Motor neuron (in vitro differentiated cells): ENCODE results near the gene PNPLA7. TPM values are rescaled to one million over a fixed set of nuclear protein-coding genes. Genes with fewer than 3 reads are reported as not detected.
"Not testable (repeated sequence)": the region's sequence is repeated elsewhere in the genome, so short reads cannot be mapped to it uniquely, and the experiment has no call there.

Source experiments
- ATAC-seq, 8 experiments: fragments of 200-7000 bp; cut with Tn5 transposase; replicated peaks in 6 of 8; 2 replicates each; pipeline ENCODE4 v1.8.0; 2021; ENCODE audit warnings: mild to moderate bottlenecking in 8 of 8, moderate library complexity in 8 of 8
- H3K27ac ChIP-seq, 2 donors: fragments of 250-450 bp; sonication (Bioruptor Pico); 2 replicates each; pipeline ENCODE4 v1.9.0; 2021; ENCODE audit warnings: antibody characterized with exemption in 2 of 2, mild to moderate bottlenecking in 2 of 2, moderate library complexity in 1 of 2
- H3K4me1 ChIP-seq, 2 donors: fragments of 250-450 bp; sonication (Bioruptor Pico); replicated peaks in 1 of 2; 2 replicates each; pipeline ENCODE4 v1.6.1; 2021; ENCODE audit warnings: antibody characterized with exemption in 2 of 2, mild to moderate bottlenecking in 2 of 2, moderate library complexity in 1 of 2
- H3K4me3 ChIP-seq, 5 donors: fragments of 250-450 bp; sonication (Bioruptor Pico); 2 replicates each; pipeline ENCODE4 v1.9.0; 2021; ENCODE audit warnings: antibody characterized with exemption in 5 of 5, mild to moderate bottlenecking in 5 of 5, moderate library complexity in 4 of 5
- WGBS, 10 experiments: fragments of 450-650 bp; shearing (Covaris generic); methylation state at CpG; one replicate each; pipeline ENCODE4 v1.0.0; 2022; 5-methylcytosine and 5-hydroxymethylcytosine counted together
- in situ Hi-C, 9 experiments: fragments of 400-800 bp; cut with MboI; loops; one replicate each; pipeline ENCODE4 v1.15.0; 2021; ENCODE audit warnings: low sequenced_read_pairs in 9 of 9, low pct_unique_long_range_greater_than_20kb in 2 of 9; ENCODE audit not compliant: unreplicated experiment in 9 of 9
- total RNA-seq, 8 experiments: library from RNA; unstranded; fragments of 300-600 nt; gene quantifications; 2 replicates each; pipeline versions ENCODE4 v1.2.3 to v1.2.4, GENCODE V29; 2022

The PNPLA7 gene
- total RNA-seq, 8 experiments from 2014 or later: 0.16 to 3.3 (median 1.5) TPM

DNA sequence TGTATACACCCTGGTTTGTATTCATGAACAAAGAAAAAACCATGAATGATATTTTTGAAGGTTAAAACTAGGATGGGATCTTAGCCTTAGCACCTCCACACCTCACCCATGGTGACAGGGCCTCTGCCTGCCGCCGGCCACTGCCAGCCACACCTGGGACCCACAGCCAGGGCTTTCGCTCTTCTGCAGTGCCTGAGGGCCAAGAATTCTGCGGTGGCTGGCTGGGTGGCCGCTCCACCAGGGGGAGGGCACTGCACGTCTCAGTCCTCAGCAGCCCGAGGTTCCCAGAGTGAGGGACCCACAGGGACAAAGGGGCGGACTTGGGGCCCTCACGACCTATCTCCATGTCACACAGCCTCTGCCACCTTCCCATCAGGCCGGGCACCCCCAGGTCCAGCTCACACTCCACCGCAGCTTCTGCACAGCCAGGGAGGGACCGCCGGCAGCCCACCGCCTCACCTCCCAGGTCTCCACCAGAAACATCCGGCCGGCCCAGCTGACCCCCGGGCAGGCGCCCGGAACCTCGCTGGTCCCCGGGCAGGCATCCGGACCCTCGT is 134.1 kb downstream of the PNPLA7 start:
- ATAC-seq: no peak
- in situ Hi-C loops: loop anchor here in 6 of 9 experiments (25.0 kb wide), 2 partner anchors 104 to 129 kb away; partner anchors contain the start of genes NRARP (in 5 of the 6) and TOR4A (in 1 of the 6)
- Histone ChIP-seq H3K4me1 (peaks cover 4 to 9% of the 10 kb centered on the region in 2 donors), H3K27ac (no peak overlapping the region), H3K4me3 (no peak overlapping the region)
- WGBS, 10 experiments: 80 to 100% (median 98%) methylated on average over 2 to 8 of the region's 23 CpGs; no CpG with 5 or more reads in 5 of the 10 experiments

DNA sequence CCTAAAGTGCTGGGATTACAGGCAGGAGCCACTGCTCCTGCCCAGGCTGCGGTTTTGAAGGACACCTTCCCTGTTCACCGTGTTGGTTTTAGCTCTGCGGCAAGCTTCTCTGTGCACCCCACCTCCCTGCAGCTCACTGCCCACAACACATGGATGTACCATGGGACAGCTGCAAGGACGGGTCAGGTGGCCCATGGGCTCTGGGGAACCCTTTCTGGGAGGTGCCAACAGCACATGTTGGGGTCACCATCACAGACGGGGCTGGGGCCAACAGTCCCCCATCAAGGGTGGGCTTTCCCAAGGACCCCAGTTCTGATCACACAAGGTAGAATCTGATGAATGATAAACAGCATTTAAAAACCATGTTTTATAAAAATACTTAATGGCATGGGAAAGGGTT is 134.8 kb downstream of the PNPLA7 start:
- in situ Hi-C loops: loop anchor here in 6 of 9 experiments (25.0 kb wide), 2 partner anchors 103 to 128 kb away; partner anchors contain the start of genes NRARP (in 5 of the 6) and TOR4A (in 1 of the 6)
- no peak for ATAC-seq
- Histone ChIP-seq H3K4me3 (no peak overlapping the region), H3K4me1 (peaks cover 4 to 9% of the 10 kb centered on the region in 2 donors), H3K27ac (no peak overlapping the region)
- WGBS, 10 experiments: 85 to 100% (median 96%) methylated on average over 1 to 4 of the region's 5 CpGs; no CpG with 5 or more reads in 6 of the 10 experiments

DNA sequence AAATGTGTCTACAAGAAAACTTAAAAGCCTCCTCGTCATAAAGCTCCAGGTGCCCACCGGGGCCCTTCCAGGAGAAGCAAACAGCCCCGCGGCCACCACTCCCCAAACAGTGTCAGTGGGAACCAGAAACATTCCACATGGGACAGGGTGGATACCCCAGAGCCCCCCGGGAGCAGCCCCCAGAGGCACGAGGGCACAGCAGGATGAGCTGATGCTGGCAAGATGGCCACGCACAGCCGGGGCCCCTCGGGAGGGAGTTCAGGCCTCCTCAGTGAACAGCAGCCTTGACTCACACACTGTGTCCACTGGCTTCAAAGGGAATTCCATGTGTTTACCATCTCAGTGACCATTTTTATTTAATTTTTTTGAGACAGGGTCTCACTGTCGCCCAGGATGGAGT is 137.8 kb downstream of the PNPLA7 start:
- no peak overlapping the region for H3K27ac ChIP-seq
- in situ Hi-C loops: loop anchor here in 6 of 9 experiments (25.0 kb wide), 2 partner anchors 100 to 125 kb away; partner anchors contain the start of genes NRARP (in 5 of the 6) and TOR4A (in 1 of the 6)
- WGBS, 10 experiments: 63 to 100% (median 86%) methylated on average over 1 to 4 of the region's 10 CpGs; no CpG with 5 or more reads in 5 of the 10 experiments
- no peak for ATAC-seq
- peaks cover 5 to 9% of the 10 kb centered on the region in 2 donors for H3K4me1 ChIP-seq
- H3K4me3 ChIP-seq: no peak overlapping the region

DNA sequence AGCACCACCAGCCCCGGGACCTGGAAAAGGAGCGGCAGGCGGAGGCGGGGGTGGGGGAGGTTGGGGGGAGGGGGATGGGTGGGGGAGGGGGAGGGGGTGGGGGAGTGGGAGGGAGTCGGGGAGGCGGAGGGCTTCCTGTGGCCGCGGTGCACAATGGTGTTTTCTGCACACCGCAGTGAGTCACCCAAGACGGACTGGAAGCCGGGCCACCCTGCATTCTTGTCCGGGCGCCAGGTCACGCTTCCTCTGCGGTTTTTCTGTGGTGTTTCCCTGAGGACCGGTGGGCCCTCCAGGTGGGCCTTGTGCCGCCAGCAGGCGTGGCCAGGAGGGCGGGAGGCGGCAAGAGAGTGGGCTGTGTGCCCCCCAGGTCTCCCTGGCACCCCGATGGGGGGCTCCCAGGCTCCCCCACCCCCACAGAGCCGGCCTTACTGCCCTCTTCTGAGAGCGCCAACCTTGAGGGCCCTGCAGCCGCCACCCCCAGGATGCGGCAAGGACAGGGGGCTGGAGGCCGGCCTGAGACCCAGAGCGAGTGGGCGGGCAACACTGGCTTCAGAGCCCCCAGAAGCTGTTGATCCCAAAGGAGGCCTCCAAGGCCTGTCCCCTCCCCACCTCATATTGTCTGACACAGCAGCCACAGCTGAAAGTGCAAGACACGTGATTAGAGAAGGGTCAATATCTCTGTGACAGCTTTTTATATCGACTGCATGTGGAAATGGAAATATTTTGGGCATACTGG is 138.4 kb downstream of the PNPLA7 start:
- in situ Hi-C loops: loop anchor here in 6 of 9 experiments (25.0 kb wide), 2 partner anchors 100 to 125 kb away; partner anchors contain the start of genes NRARP (in 5 of the 6) and TOR4A (in 1 of the 6)
- peak in 6 of 8 experiments; percentile 5 to 46 (median 23) for ATAC-seq
- Histone ChIP-seq H3K4me1 (peaks cover 9 to 11% of the 10 kb centered on the region in 2 donors), H3K4me3 (no peak overlapping the region), H3K27ac (no peak overlapping the region)
- 0 to 100% (median 62%) methylated on average over 1 to 3 of the region's 30 CpGs; no CpG with 5 or more reads in 5 of the 10 experiments for WGBS, 10 experiments

DNA sequence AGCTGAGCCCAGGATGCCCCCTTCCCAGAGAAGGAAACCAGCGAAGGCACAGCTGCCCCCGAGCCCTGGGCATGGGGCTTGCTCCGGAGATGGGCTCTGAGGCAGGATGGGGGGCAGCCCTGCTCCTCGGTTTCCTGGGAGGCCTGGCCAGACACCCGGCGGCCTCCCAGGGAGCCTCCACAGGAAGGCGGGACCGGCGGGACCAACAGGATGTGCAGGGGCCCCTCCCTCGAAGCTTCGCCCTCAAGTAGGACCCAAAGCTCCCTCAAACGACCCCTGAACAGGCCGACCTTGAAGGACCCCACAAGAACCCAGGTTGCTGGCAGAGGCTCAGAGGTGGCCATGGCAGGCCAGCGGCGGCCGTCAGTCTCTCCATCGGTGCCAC is 138.9 kb downstream of the PNPLA7 start:
- no CpG with 5 or more reads among the region's 17 CpGs for WGBS, 10 experiments
- no peak overlapping the region for H3K4me3 ChIP-seq

GRCh38 chr9:137410891-137411249 is 139.3 kb downstream of the PNPLA7 start:
- Histone ChIP-seq H3K27ac (no peak overlapping the region), H3K4me1 (peaks cover 11 to 14% of the 10 kb centered on the region in 2 donors), H3K4me3 (no peak overlapping the region)
- ATAC-seq: no peak
- in situ Hi-C loops: loop anchor here in 6 of 9 experiments (25.0 kb wide), 2 partner anchors 99 to 124 kb away; partner anchors contain the start of genes NRARP (in 5 of the 6) and TOR4A (in 1 of the 6)
- 100% methylated on average over 1 to 3 of the region's 15 CpGs; no CpG with 5 or more reads in 8 of the 10 experiments for WGBS, 10 experiments

More for the DNA sequence above, 138.9 kb downstream of the PNPLA7 start:
- ATAC-seq: no peak
- H3K27ac ChIP-seq: no peak overlapping the region
- H3K4me1 ChIP-seq: peaks cover 11 to 13% of the 10 kb centered on the region in 2 donors
- in situ Hi-C loops: loop anchor here in 6 of 9 experiments (25.0 kb wide), 2 partner anchors 99 to 124 kb away; partner anchors contain the start of genes NRARP (in 5 of the 6) and TOR4A (in 1 of the 6)

DNA sequence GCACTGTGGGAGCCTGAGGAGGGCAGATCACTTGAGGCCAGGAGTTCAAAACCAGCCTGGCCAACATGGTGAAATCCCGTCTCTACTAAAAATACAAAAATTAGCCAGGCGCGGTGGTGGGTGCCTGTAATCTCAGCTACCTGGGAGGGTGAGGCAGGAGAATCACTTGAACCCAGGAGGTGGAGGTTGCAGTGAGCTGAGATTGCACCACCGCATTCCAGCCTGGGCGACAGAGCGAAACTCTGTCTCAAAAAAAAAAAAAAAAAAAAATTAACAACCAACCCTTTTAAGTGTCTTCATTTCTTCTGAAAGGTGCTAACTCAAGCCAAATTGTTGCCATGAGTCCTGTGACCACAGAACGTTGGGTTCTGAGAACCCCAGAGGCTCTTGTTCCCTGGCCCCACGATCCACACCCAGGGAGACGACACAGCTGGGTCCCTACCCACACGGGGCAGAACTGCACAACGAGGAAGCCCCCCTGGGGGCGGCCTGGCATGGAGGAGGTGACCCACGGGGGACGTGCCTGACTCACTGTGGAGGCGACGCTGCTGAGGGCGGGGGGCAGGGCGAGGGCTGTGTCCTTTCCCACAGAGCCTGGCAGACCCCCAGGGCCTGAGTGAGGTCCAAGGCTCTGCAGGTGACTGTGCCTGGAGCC is 139.8 kb downstream of the PNPLA7 start:
- H3K4me3 ChIP-seq, ATAC-seq, H3K27ac ChIP-seq: not testable (repeated sequence)
- WGBS, 10 experiments: 76 to 100% (median 85%) methylated on average over 1 to 9 of the region's 18 CpGs; no CpG with 5 or more reads in 4 of the 10 experiments
- peaks cover 11 to 14% of the 10 kb centered on the region in 2 donors for H3K4me1 ChIP-seq
- in situ Hi-C loops: loop anchor here in 6 of 9 experiments (25.0 kb wide), 2 partner anchors 98 to 123 kb away; partner anchors contain the start of genes NRARP (in 5 of the 6) and TOR4A (in 1 of the 6)

Other genes with a start within 250 kb of the PNPLA7 start
- 10 to 100 TPM in 1 of 8 experiments, 1 to 10 TPM in 5, under 1 TPM in 1, not detected in 1; 1.00 to 20.5 (median 3.4) TPM for gene NRARP, start 248.1 kb downstream of the PNPLA7 start, total RNA-seq
- 10 to 100 TPM in 3 of 8 experiments, 1 to 10 TPM in 5; 3.2 to 14.8 (median 9.6) TPM for gene EXD3, start 127.2 kb downstream of the PNPLA7 start, total RNA-seq
- 1 to 10 TPM in 2 of 8 experiments, under 1 TPM in 6; 0.13 to 2.1 (median 0.32) TPM for gene NOXA1, start 127.0 kb downstream of the PNPLA7 start, total RNA-seq
- gene ENTPD8, start 109.0 kb downstream of the PNPLA7 start, total RNA-seq: under 1 TPM in 6 of 8 experiments, not detected in 2; 0.08 to 0.52 (median 0.21) TPM
- gene NSMF, start 91.1 kb downstream of the PNPLA7 start, total RNA-seq: 100 to 1,000 TPM in 1 of 8 experiments, 10 to 100 TPM in 7; 18.0 to 116 (median 26.2) TPM
- 10 to 100 TPM; 18.4 to 36.5 (median 29.6) TPM for gene MRPL41, start 1.5 kb upstream of the PNPLA7 start, total RNA-seq
- gene DPH7, start 28.5 kb upstream of the PNPLA7 start, total RNA-seq: 10 to 100 TPM; 26.3 to 74.6 (median 41.1) TPM
- 10 to 100 TPM; 19.6 to 45.9 (median 26.8) TPM for gene ZMYND19, start 40.1 kb upstream of the PNPLA7 start, total RNA-seq
- 10 to 100 TPM in 7 of 8 experiments, 1 to 10 TPM in 1; 9.4 to 30.2 (median 14.7) TPM for gene ARRDC1, start 55.3 kb upstream of the PNPLA7 start, total RNA-seq
- 10 to 100 TPM; 25.0 to 90.6 (median 42.6) TPM for gene EHMT1, start 68.6 kb upstream of the PNPLA7 start, total RNA-seq